Posterior vena cava (tissue), 2 donors: ENCODE measurements around the gene STK24. TPM values are rescaled to one million over a fixed set of nuclear protein-coding genes. Genes with fewer than 3 reads are reported as not detected.

Experiments
- total RNA-seq, 2 donors: library from RNA; stranded (reverse); fragmentation: NEBNext Ultra II Directional; extraction: Animal tissue kit (Norgen Biotek cat#: 25700); gene quantifications; one replicate each; pipeline ENCODE4 v1.2.1, GENCODE V29; 2021
- donor health status: DM: yes; HTN: yes; CAD: no.
- donor health status: DM: yes; HTN: yes; CAD: no.

STK24 gene
- total RNA-seq, 2 donors from 2014 or later = 57.3 to 62.6 TPM

Other genes with a start within 250 kb of the STK24 start
- under 1 TPM in 1 of 2 donors, not detected in 1; 0.19 TPM for gene SLC15A1, start 175.6 kb upstream of the STK24 start, total RNA-seq